Omental fat pad (tissue), 4 donors: ENCODE data around the gene ARSB. TPM values are rescaled to one million over a fixed set of nuclear protein-coding genes. Genes with fewer than 3 reads are reported as not detected.

Experiments
- ATAC-seq: fragments of 150-250 bp; one replicate; pipeline ENCODE4 v1.9.1; 2016; ENCODE audit warnings: mild to moderate bottlenecking, moderate library complexity; ENCODE audit not compliant: low FRiP score
- DNase-seq: peaks from one replicate; pipeline ENCODE4 v3.0.0-alpha.2; 2019; ENCODE audit warnings: low spot score
- total RNA-seq, 4 donors: library from RNA; depleted of rRNA; stranded (reverse); fragments of >200 nt; gene quantifications; one replicate each; pipeline ENCODE4 v1.1.0, GENCODE V29; 2016
- TF ChIP-seq, protein P1 (sequence below), 3 donors: fragments of 450-650 bp; IDR thresholded peaks; one replicate each; pipeline ENCODE4 v1.5.1; 2016 to 2017; ENCODE audit warnings: antibody characterized with exemption in 3 of 3, mild to moderate bottlenecking in 3 of 3, moderate library complexity in 2 of 3

ARSB gene
- total RNA-seq, 4 donors from 2014 or later: 15.4 to 22.7 (median 15.8) TPM

DNA sequence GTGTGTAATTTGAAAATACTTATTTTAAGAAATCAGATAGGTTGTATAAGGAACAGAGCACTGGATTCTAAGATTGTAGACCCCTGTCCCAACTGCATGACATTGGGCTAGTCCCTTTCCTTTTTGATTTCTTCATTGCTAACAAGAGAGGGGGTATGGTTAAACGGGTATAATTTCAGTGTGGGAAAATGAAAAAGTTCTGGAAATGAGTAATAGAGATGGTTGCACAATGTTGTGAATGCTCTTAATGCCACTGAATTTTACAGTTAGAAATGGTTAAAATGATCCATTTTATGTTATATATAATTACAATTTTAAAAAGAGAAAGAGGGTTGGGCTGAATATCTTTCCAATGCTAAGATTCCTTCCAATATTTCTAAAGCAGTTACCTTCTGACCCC, 233.2 kb downstream of the ARSB start:
- DNase-seq (no peak), ATAC-seq (no peak)
- TF ChIP-seq, protein P1, sequence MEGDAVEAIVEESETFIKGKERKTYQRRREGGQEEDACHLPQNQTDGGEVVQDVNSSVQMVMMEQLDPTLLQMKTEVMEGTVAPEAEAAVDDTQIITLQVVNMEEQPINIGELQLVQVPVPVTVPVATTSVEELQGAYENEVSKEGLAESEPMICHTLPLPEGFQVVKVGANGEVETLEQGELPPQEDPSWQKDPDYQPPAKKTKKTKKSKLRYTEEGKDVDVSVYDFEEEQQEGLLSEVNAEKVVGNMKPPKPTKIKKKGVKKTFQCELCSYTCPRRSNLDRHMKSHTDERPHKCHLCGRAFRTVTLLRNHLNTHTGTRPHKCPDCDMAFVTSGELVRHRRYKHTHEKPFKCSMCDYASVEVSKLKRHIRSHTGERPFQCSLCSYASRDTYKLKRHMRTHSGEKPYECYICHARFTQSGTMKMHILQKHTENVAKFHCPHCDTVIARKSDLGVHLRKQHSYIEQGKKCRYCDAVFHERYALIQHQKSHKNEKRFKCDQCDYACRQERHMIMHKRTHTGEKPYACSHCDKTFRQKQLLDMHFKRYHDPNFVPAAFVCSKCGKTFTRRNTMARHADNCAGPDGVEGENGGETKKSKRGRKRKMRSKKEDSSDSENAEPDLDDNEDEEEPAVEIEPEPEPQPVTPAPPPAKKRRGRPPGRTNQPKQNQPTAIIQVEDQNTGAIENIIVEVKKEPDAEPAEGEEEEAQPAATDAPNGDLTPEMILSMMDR (IDR thresholded peaks at IDR 0.05): no peak

DNA sequence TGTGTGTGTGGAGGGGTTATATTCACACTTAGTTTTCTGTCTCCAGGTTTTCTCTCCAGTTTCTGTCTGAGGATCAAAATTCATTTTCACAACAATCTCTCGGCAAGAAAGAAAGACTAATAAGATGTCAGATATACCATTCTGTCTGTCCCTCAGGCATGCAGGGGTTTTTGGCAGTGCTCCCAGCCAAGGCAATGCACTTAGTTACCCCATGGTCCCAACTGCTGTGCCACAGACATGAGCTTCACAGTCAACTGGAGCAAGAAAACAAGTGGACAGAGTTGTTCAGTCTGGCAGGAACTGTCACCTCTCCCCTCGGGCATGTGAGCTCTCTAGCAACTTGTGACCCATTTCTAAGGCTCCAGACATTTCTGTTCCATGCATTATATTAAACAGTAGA, 234.8 kb downstream of the ARSB start:
- TF ChIP-seq, protein P1 (IDR thresholded peaks at IDR 0.05): no peak
- ATAC-seq (no peak), DNase-seq (no peak)

DNA sequence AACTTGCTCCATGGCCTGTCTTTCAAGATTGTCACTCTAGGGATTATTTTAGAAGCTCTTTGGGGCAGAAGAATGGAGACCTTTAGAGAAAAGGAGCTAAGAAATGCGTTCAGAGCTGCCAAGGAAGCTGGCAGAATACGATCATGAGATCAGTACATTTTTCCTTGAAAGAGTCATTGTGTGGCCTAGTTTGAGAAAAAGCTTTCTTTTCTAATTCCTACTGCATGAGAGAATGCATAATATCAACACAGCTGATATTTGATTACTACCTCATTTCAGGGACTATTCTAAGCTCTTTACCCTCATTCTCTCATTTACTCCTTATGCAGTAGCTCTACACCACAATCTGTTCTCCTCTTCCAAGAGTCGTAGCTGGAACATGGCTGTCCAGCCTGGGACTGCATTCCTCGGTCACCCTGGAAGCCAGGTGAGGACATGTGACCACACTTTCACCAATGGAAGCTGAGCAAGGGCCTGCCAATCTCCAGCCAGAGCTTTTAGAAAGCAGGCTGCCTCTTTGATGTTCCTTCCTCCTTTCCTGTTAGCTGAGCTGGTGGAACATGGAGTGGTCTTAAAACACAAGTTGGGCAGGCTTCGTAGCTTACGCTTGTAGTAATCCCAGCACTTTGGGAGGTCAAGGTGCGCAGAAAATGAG, 237.3 kb downstream of the ARSB start:
- ATAC-seq: no peak
- TF ChIP-seq, protein P1 (IDR thresholded peaks at IDR 0.05): no peak

DNA sequence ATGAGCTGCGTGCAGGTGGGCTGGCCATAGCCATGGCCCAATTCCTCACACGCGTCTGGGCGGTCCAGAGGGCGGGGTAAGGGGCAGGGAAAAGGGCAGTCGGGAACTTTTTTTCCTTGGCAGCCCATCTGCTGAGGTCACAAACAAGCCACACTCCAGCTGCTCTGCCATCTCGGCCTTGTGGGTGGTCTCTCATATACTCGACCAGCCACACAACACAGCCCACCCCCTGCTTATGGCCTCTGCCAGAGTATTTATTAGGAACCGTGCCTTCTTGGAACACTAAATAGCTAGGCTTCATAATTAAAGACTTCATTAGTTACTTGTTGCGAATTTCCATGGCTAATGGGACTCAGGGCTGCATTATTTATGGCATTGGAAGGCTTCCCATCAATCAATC, 238.1 kb downstream of the ARSB start:
- no peak for ATAC-seq
- TF ChIP-seq, protein P1 (IDR thresholded peaks at IDR 0.05): no peak
- DNase-seq: no peak

More for the DNA sequence above, 237.3 kb downstream of the ARSB start:
- DNase-seq: no peak

DNA sequence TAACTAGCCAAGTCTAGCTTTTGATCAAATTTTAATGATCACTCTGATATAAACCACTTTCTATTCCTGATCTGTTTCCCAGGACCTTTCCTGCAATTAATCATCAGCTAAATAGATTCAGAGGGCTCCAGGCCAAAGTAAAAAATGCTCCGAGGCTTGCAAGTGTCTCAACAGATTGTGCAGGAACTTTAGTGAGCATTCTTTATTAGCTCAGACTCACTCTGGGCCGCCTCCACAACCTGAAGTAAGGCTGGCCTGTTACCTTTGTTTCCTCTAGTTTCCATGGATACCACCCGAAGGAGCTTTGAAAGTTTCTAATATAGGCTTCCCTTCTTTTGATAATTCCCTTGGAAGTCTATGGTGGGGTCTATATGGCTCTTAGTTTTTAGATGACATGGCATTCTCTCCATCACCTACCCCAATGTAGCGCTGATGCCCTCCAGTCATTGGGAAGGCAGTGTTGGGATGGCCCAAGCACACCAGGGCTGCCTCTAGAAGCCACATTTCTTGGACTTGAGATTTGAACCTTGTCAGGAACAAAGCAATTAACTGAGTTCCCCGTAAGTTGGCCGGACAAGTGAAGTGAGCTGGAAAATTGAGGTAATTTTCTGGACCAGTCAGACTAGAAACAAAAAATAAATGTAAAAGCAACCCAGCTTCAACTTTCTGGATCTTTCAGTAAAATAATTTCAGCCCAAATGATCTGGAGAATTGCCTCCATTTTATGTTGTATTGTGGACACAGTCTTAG, 238.9 kb downstream of the ARSB start:
- no peak for DNase-seq
- TF ChIP-seq, protein P1 (IDR thresholded peaks at IDR 0.05): no peak
- no peak for ATAC-seq

DNA sequence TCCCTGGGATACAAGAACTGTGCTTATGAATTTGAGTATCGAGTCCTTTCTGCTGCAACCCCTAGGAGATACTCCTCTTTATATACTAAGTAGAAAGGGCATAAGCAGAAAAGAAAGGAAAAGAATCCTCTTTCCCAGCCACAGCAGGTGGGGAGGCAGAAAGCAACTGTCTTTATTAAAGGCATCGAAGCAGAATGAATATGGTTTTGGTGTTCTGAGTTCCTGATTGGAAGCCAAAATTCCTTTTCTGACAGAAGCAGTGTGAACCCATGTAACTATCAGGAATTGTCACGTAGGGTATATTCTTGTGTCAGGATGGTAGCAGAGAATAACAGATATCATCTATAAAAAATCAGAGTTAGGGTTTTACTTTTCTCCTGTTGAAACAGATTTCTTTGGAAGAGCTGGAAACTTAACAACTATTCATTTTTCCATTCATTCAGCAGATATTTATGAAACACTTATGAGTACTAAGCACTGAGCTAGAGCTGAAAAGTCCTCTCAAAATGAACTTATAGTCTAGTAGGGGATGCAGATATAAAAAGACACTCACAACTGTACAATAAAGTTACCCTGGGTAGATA, 240.1 kb downstream of the ARSB start:
- TF ChIP-seq, protein P1 (IDR thresholded peaks at IDR 0.05): no peak
- ATAC-seq: no peak
- no peak for DNase-seq
